ENCODE measurements around the gene XRCC5. TPM values are rescaled to one million over a fixed set of nuclear protein-coding genes. Genes with fewer than 3 reads are reported as not detected.

Gene XRCC5
- total and polyA plus RNA-seq, 10 of the 15 experiments (the other 5 are each of a cell fraction or from before 2014, with no cell fraction given) = 259 to 815 (median 530) TPM

- peak; percentile 73; the same call in 1 of the 2 replicates for TF ChIP-seq NKRF (conservative IDR thresholded peaks at IDR 0.05)
- TF ChIP-seq ELK1 (IDR thresholded peaks at IDR 0.05; ENCODE audit: low read depth, low read length) = no peak
- TF ChIP-seq SMAD5 (IDR thresholded peaks at IDR 0.05; ENCODE audit: low read depth) = peak; percentile 74; the same call in 1 of the 2 replicates
- peak; percentile 21 to 52; a peak in 2 of 4 replicates for TF ChIP-seq BHLHE40 (IDR thresholded peaks at IDR 0.05; ENCODE audit: borderline replicate concordance in 1 of 2, low read depth in 2 of 2, low read length in 1 of 2)
- TF ChIP-seq SMAD1 (IDR thresholded peaks at IDR 0.05; ENCODE audit: low read depth, partially characterized antibody) = no peak
Observed at GRCh38 chr2:216114714-216115531, 5.8 kb downstream of the XRCC5 start (continued).

GRCh38 chr2:216116418-216116817 is 7.3 kb downstream of the XRCC5 start:
- peaks cover 24% of the 10 kb centered on the region for H3K4me1 ChIP-seq (ENCODE audit: control insufficient read depth, insufficient read depth, low read length)
- CTCF ChIA-PET = interaction anchor here (4.8 kb wide), 1 partner anchor 24 kb away, joined by 19 read pairs; no protein-coding TSS in a partner anchor
- TF ChIP-seq BCLAF1 (IDR thresholded peaks at IDR 0.05) (no peak), SIX5 (IDR thresholded peaks at IDR 0.05; ENCODE audit: low read depth, low read length, severe bottlenecking) (no peak), HDGF (IDR thresholded peaks at IDR 0.05) (no peak), ZBTB11 (CRISPR knock-in tag; IDR thresholded peaks at IDR 0.05) (no peak), KAT2A (conservative IDR thresholded peaks at IDR 0.05; ENCODE audit: control insufficient read depth, low read depth, low read length) (no peak), CBX3 (IDR thresholded peaks at IDR 0.05; ENCODE audit: borderline replicate concordance, low read depth) (no peak)

More at GRCh38 chr2:216116418-216116817, 7.3 kb downstream of the XRCC5 start:
- ATAC-seq (no peak), DNase-seq (ENCODE audit: low read depth, low spot score) (no peak), FAIRE-seq (no peak)
- H3K4me2 ChIP-seq (ENCODE audit: control insufficient read depth, insufficient read depth) = no peak overlapping the region
- no peaks in the 10 kb centered on the region for H3K27me3 ChIP-seq (replicated peaks in 1 of 2; ENCODE audit: control insufficient read depth in 2 of 2, insufficient read depth in 2 of 2, low read length in 1 of 2)
- H3K27ac ChIP-seq (ENCODE audit: control insufficient read depth, insufficient read depth) = no peak overlapping the region
- peaks cover 2 to 38% of the 10 kb centered on the region in 2 experiments for H3K36me3 ChIP-seq (ENCODE audit: control insufficient read depth in 2 of 2, insufficient read depth in 2 of 2, low read length in 1 of 2)
- WGBS (ENCODE audit: insufficient coverage, insufficient replicate concordance, low lambda C conversion rate, missing lambda C conversion rate) = 100% methylated on average over 1 of the region's 1 CpG
- ChIA-PET SMC1A (ENCODE audit: uncharacterized antibody, unreplicated experiment) (no interaction called here), POLR2A (no interaction called here), RAD21 (ENCODE audit: unreplicated experiment) (no interaction called here)
- H3K4me3 ChIP-seq = no peak overlapping the region
- peak overlapping the region; percentile 24; the same call in 1 of the 2 replicates for H3K9ac ChIP-seq (ENCODE audit: control insufficient read depth, insufficient read depth, low read length)
- no peak overlapping the region for H2AFZ ChIP-seq (ENCODE audit: control insufficient read depth, low read depth, low read length)
- no peaks in the 10 kb centered on the region for H4K20me1 ChIP-seq (ENCODE audit: control insufficient read depth, insufficient read depth)
- no peaks in the 10 kb centered on the region for H3K9me3 ChIP-seq (replicated peaks; ENCODE audit: control insufficient read depth, insufficient read depth, low read length)
- in situ Hi-C loops (cut with MboI) (no loop called here), intact Hi-C loops (cut with micrococcal nuclease; ENCODE audit: unreplicated experiment) (loop anchor here (10.0 kb wide), 3 partner anchors 162 to 548 kb away; no protein-coding TSS in a partner anchor)
- no TSS peak for BruUV-seq (replicated peaks)
- peaks cover 80% of the 10 kb centered on the region for H3K79me2 ChIP-seq (ENCODE audit: control insufficient read depth, insufficient read depth, low read length)

All from GM12878 (cell line).